Measurements from ENCODE around the gene EDC4. TPM values are rescaled to one million over a fixed set of nuclear protein-coding genes. Genes with fewer than 3 reads are reported as not detected.

EDC4 gene, protein sequence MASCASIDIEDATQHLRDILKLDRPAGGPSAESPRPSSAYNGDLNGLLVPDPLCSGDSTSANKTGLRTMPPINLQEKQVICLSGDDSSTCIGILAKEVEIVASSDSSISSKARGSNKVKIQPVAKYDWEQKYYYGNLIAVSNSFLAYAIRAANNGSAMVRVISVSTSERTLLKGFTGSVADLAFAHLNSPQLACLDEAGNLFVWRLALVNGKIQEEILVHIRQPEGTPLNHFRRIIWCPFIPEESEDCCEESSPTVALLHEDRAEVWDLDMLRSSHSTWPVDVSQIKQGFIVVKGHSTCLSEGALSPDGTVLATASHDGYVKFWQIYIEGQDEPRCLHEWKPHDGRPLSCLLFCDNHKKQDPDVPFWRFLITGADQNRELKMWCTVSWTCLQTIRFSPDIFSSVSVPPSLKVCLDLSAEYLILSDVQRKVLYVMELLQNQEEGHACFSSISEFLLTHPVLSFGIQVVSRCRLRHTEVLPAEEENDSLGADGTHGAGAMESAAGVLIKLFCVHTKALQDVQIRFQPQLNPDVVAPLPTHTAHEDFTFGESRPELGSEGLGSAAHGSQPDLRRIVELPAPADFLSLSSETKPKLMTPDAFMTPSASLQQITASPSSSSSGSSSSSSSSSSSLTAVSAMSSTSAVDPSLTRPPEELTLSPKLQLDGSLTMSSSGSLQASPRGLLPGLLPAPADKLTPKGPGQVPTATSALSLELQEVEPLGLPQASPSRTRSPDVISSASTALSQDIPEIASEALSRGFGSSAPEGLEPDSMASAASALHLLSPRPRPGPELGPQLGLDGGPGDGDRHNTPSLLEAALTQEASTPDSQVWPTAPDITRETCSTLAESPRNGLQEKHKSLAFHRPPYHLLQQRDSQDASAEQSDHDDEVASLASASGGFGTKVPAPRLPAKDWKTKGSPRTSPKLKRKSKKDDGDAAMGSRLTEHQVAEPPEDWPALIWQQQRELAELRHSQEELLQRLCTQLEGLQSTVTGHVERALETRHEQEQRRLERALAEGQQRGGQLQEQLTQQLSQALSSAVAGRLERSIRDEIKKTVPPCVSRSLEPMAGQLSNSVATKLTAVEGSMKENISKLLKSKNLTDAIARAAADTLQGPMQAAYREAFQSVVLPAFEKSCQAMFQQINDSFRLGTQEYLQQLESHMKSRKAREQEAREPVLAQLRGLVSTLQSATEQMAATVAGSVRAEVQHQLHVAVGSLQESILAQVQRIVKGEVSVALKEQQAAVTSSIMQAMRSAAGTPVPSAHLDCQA (N-terminal part only)
- total RNA-seq = 53.2 and 64.1 TPM in 2 replicates

DNA sequence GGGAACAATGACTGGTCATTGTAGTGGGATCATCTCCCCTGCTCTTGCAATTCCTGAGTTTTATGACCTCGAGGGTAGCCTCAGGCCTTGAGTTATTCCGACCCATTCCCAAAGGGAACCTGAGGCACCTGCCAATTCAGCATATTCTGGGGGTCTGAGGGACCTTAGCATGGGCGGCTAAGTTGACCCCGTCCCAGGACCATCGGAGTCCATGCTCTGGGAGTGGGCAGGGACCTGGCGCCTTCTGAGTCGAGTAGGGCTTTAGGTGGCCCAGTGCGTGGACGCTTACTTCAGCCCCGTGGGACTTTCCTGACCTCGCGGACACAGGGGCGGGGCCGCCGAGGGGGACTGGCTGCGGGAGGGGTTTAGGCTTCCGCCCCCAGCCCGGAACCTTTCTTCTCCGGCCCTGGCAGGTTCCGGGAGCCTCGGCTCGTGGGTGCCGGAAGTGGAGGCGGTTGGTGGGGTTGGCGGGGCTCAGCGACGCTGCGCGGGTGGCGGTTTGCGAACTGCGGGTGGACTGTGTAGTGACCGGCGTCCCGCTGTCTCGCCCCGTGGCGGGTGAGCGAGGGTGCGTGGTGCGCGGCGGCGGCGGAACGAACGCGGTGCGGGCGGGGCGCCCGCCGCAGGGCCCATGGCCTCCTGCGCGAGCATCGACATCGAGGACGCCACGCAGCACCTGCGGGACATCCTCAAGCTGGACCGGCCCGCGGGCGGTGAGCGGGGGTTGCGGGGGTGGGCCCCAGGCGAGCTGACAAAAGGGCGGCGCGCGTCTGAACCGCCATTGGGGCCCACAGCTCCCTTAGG lies at the start of gene EDC4:
Gene EDC4, plus strand, starts transcription at position 422 of the 804 bp plus-strand sequence. Its CDS starts 210 bp downstream, at position 632.

DNA sequence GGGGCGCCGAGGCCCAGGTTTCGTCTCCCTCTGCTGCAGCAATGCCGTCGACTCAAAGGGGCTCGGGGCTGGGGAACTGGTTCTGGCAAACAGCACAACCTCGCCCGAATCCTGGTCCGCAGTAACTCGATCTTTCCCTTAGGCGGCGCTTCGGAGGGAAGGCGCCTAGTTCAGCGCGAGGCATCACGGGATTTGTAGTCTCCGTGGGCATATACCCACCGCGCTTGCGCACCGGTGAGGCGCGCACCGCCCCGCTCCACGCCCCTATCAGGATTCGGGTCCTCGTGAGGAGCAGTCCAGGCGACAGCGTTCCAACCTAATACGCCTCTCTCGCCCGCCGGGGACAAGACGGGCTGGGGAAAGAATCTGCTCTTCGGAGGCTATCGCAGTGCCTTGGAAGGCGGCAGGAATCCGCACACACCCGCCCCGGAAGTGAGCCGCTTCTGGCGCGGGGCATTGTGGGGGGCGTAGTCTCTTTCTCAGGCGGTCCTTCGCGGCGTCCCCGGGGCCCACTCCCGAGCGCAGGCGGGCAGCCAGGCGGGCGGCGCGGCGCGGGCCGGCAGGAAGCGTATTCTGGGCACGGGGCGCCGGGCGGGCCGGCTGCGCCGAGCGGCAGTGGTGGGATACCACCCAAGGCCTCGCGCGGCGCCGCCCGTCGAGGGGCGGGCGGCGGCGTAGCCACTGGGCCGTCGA lies 30.9 kb upstream of the EDC4 start, which contains the start of gene THAP11:
Gene THAP11, plus strand, starts transcription at position 505 of the 693 bp plus-strand sequence. CDS start 235 bp downstream, outside the sequence.

DNA sequence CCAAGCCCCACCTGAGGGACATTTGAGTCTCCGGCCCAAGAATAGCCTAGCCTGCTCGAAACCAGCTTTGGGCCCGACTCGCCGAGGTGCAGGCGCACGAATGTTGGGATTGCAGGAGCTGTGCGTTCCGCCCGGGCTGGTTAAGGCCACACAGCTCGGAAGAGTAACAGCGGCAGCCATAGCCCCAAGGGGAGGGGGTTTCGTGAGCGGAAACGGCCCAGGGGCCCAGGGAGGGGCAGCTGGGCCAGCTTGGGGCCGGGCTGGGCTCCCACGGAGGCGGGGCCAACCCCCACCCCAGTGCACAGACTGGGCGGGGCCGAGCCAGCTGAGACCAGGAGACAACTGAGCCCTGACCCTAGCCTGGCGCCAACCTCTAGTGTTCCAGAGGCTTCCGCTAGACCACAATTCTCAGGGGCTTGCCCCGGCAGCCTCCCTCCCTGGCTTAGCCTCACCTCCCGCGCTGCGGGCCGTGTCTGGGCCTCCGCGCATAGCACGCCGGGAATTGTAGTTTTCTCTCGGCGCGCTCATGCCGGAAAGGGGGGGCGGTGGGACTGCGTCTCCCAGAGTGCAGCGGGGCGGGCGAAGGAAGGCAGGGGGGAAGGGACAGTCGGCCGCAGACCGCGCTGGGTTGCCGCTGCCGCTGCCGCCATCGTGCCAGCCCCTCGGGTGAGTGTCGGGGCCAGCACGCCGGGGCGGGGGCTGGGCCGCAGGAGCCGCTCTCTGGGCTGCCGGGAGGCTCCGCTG lies 26.4 kb upstream of the EDC4 start, which contains the start of gene NUTF2:
Gene NUTF2, plus strand, starts transcription at position 614 of the 744 bp plus-strand sequence. CDS start 18,198 bp downstream, outside the sequence.

DNA sequence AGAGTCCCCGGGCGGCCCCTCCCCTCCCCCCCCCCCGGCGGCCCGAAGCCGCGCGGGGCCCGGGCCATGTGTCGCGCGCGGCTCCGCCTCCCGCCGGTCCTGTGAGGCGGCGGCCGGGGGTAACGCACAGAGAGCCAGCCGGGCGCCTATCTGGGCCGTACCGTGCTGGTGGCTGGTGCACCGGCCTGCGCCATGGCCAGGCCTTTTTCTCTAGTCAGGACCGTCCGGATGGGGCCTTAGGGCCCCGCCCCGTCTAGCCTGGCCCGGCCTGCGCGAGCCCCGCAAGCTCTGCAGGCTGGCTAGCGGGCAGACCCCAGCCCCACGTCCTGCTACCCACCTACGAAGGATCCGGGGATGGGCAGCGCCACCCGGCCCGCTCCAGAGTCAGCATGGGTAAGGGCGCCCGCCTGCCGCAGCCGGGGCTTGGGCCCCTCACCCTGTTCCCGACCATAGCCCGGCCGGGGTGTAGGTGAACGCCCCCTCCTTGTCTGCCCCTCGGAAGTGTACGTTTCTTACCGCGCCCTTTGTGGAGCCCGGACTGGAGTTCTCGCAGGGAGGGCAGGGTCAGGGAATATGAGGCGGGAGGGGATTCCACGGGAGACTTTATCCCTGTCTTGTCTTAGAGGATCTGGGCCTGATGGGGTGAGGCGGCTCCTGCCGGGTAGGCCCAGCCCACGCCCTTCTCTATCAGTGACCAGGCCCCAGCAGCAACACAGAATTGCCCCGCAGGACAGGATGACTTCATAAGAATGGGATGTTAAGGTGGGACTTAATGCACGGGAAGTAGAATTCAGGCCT lies 25.6 kb upstream of the EDC4 start, which contains the start of gene CENPT:
Gene CENPT, minus strand, starts transcription at position 630 of the 798 bp plus-strand sequence. CDS start 13,834 bp downstream, outside the sequence.

DNA sequence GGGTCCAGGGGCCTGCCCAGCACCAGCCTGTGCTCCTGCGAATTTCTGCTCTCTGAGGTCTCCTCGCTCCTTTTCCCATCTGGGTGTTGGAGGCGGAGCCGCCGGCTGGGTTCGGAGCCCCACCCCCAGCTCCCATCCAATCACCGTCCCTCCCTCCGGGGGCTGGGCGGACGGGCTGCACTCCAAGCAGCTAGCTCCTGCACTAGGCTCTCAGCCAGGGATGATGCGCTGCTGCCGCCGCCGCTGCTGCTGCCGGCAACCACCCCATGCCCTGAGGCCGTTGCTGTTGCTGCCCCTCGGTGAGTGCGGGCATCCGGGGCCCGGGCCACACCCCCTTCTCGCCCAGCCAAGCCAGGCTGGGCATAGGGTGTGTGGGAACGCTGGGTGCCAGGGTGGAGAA lies 11.8 kb downstream of the EDC4 start, which contains the start of gene NRN1L:
Gene NRN1L, plus strand, starts transcription at position 202 of the 400 bp plus-strand sequence. Its CDS starts 19 bp downstream, at position 221.

DNA sequence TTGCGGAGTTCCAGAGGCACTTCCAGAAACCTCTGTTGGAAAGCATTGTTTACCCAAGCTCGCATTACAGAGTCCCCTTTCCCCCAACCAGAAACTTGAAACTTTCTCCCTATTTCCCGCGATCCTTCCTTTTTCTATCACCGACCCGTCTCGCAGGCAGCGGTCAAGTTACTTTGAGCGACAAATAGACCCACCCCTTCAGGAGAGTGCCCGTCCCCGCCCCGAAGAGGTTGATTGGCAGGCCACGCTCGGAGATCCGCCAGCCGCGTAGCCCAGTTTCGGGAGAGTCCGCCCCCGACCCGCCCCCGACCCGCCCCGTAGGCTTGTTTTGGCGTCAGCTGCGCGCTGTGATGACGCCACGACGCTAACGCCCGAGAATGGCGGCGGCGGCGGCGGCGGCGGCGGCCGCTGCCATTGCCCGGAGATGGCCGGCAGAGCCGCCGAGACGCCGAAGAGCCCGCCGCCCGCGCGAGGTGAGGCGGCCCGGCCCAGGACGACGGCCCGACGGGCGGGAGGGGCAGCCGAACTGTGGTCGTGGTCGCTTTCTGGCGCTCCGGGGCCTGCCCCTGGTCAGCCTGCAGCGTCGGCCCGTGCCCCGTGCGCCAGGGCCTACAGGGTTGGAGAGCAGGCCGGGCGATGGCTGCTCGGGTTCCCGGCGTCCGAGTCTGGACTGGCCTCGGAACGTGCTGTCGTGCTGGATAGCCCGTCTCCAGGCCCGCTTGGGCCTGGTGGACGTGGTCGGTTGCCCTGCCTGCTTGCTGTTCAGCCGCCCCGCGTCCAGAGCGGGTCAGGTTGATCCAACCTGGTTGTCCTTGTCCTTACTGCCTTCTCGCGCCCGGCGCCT lies 20.3 kb downstream of the EDC4 start, which contains the start of gene PSKH1:
Gene PSKH1, plus strand, starts transcription at position 356 of the 844 bp plus-strand sequence. CDS start 15,496 bp downstream, outside the sequence.

Small RNAs within 50 kb of the gene (small RNA-seq; reads per million reads assigned to genes)
- gene AC040162.2 (not detected), gene NRN1L (not detected)

Other genes with a start within 250 kb of the EDC4 start
- under 0.01 and 0.32 TPM in 2 replicates for gene CARMIL2, start 227.9 kb upstream of the EDC4 start, total RNA-seq
- 12.9 and 16.9 TPM in 2 replicates for gene ACD, start 212.8 kb upstream of the EDC4 start, total RNA-seq
- gene PARD6A, start 212.1 kb upstream of the EDC4 start, total RNA-seq = 0.97 and 1.1 TPM in 2 replicates
- gene ENKD1, start 206.3 kb upstream of the EDC4 start, total RNA-seq = 19.1 and 20.8 TPM in 2 replicates
- 5.8 and 12.5 TPM in 2 replicates for gene C16orf86, start 206.2 kb upstream of the EDC4 start, total RNA-seq
- 19.0 and 19.8 TPM in 2 replicates for gene GFOD2, start 153.7 kb upstream of the EDC4 start, total RNA-seq
- 7.2 and 7.5 TPM in 2 replicates for gene RANBP10, start 66.5 kb upstream of the EDC4 start, total RNA-seq
- gene TSNAXIP1, start 66.2 kb upstream of the EDC4 start, total RNA-seq = 0.49 and 1.3 TPM in 2 replicates
- 30.0 and 34.6 TPM in 2 replicates for gene THAP11, start 30.7 kb upstream of the EDC4 start, total RNA-seq
- gene NUTF2, start 26.1 kb upstream of the EDC4 start, total RNA-seq = 111 and 129 TPM in 2 replicates
- gene CENPT, start 25.4 kb upstream of the EDC4 start, total RNA-seq = 35.6 and 36.8 TPM in 2 replicates
- not detected in 2 replicates for gene NRN1L, start 11.8 kb downstream of the EDC4 start, total RNA-seq
- gene PSKH1, start 20.2 kb downstream of the EDC4 start, total RNA-seq = 14.5 and 16.4 TPM in 2 replicates
- 1.1 and 1.3 TPM in 2 replicates for gene CTRL, start 58.8 kb downstream of the EDC4 start, total RNA-seq
- 63.9 and 73.6 TPM in 2 replicates for gene PSMB10, start 63.8 kb downstream of the EDC4 start, total RNA-seq
- 9.6 and 11.2 TPM in 2 replicates for gene LCAT, start 71.1 kb downstream of the EDC4 start, total RNA-seq
- 82.1 and 92.5 TPM in 2 replicates for gene SLC12A4, start 95.6 kb downstream of the EDC4 start, total RNA-seq
- not detected in 2 replicates for gene DPEP3, start 107.4 kb downstream of the EDC4 start, total RNA-seq
- gene DPEP2, start 126.4 kb downstream of the EDC4 start, total RNA-seq = not detected in 2 replicates
- gene DPEP2NB, start 142.9 kb downstream of the EDC4 start, total RNA-seq = not detected in 2 replicates
- 11.8 and 12.4 TPM in 2 replicates for gene DDX28, start 150.2 kb downstream of the EDC4 start, total RNA-seq
- gene DUS2, start 150.2 kb downstream of the EDC4 start, total RNA-seq = 15.3 and 15.7 TPM in 2 replicates
- gene NFATC3, start 212.3 kb downstream of the EDC4 start, total RNA-seq = 33.8 and 40.6 TPM in 2 replicates

Data from hair follicle dermal papilla cell (primary cell).